Neural cell (in vitro differentiated cells): Measurements from ENCODE around the gene BAHD1. TPM values are rescaled to one million over a fixed set of nuclear protein-coding genes. Genes with fewer than 3 reads are reported as not detected.

Experiments used
- H2AFZ ChIP-seq: fragments of 200-600, 300-800 bp; sonication (generic), shearing (Covaris generic); 2 replicates; pipeline ENCODE4 v1.6.0; 2014; ENCODE audit warnings: low read depth, mild to moderate bottlenecking, antibody characterized with exemption, low read length, moderate library complexity
- H3F3A ChIP-seq: fragments of 200-600 bp; shearing (Covaris generic); 2 replicates; pipeline ENCODE4 v1.6.1; 2016; ENCODE audit warnings: mild to moderate bottlenecking, moderate library complexity, mixed read lengths, antibody characterized with exemption, low read length; ENCODE audit not compliant: insufficient read depth, poor library complexity, severe bottlenecking
- H3K27ac ChIP-seq: fragments of 200-600, 300-800 bp; sonication (generic), shearing (Covaris generic); 2 replicates; pipeline ENCODE4 v1.5.1; 2014; ENCODE audit warnings: mild to moderate bottlenecking, low read length, moderate library complexity
- H3K27me3 ChIP-seq: fragments of 300-800, 200-600 bp; sonication (generic), shearing (Covaris generic); 2 replicates; pipeline ENCODE4 v1.6.0; 2014; ENCODE audit warnings: mild to moderate bottlenecking, low read depth, low read length, moderate library complexity; ENCODE audit not compliant: insufficient read depth
- H3K36me3 ChIP-seq: fragments of 300-800, 200-600 bp; sonication (generic), shearing (Covaris generic); 2 replicates; pipeline ENCODE4 v1.5.1; 2014; ENCODE audit warnings: mild to moderate bottlenecking, antibody characterized with exemption, low read length, moderate library complexity; ENCODE audit not compliant: insufficient read depth
- H3K4me2 ChIP-seq: fragments of 300-800, 200-600 bp; sonication (generic), shearing (Covaris generic); 2 replicates; pipeline ENCODE4 v1.6.0; 2014; ENCODE audit warnings: mild to moderate bottlenecking, low read length
- H3K4me3 ChIP-seq: fragments of 300-800, 200-600 bp; sonication (generic), shearing (Covaris generic); 2 replicates; pipeline ENCODE4 v1.5.1; 2014; ENCODE audit warnings: mild to moderate bottlenecking, low read length, moderate library complexity
- H3K79me2 ChIP-seq: fragments of 200-600 bp; shearing (Covaris generic); replicated peaks from 2 replicates; pipeline ENCODE4 v1.6.0; 2014; ENCODE audit warnings: mild to moderate bottlenecking, low read length, moderate library complexity; ENCODE audit not compliant: insufficient read depth
- H3K9ac ChIP-seq: fragments of 300-800, 200-600 bp; sonication (generic), shearing (Covaris generic); 2 replicates; pipeline ENCODE4 v1.6.1; 2016; ENCODE audit warnings: mild to moderate bottlenecking, low read length, mixed read lengths
- H3K9me2 ChIP-seq: fragments of 200-600 bp; shearing (Covaris generic); 2 replicates; pipeline ENCODE4 v1.6.1; 2016; ENCODE audit warnings: mild to moderate bottlenecking, low read length, mixed read lengths; ENCODE audit not compliant: insufficient read depth
- H3K9me3 ChIP-seq: fragments of 200-600, 300-800 bp; sonication (generic), shearing (Covaris generic); 2 replicates; pipeline ENCODE4 v1.6.1; 2016; ENCODE audit warnings: mild to moderate bottlenecking, mixed run types, low read length, moderate library complexity, mixed read lengths
- H4K20me1 ChIP-seq: fragments of 200-600 bp; shearing (Covaris generic); 2 replicates; pipeline ENCODE4 v1.6.1; 2016; ENCODE audit warnings: mild to moderate bottlenecking, mixed run types; ENCODE audit not compliant: insufficient read depth
- EP300 ChIP-seq: fragments of 450-650 bp; conservative IDR thresholded peaks from 2 replicates; pipeline ENCODE4 v1.6.1; 2014; ENCODE audit warnings: antibody characterized with exemption, mild to moderate bottlenecking, moderate library complexity; ENCODE audit not compliant: poor library complexity, severe bottlenecking
- EZH2 ChIP-seq: fragments of 200-600, 300-800 bp; shearing (Covaris generic), sonication (generic); IDR thresholded peaks from 2 replicates; pipeline ENCODE4 v1.6.1; 2014; ENCODE audit warnings: antibody characterized with exemption, low read length, borderline replicate concordance, mild to moderate bottlenecking; ENCODE audit not compliant: insufficient read depth, poor library complexity, severe bottlenecking
- MXI1 ChIP-seq: fragments of 450-650 bp; conservative IDR thresholded peaks from 2 replicates; pipeline ENCODE4 v1.6.1; 2014; ENCODE audit warnings: antibody characterized with exemption, mild to moderate bottlenecking; ENCODE audit not compliant: poor library complexity, severe bottlenecking
- POLR2AphosphoS5 ChIP-seq: IDR thresholded peaks from 2 replicates; pipeline ENCODE4 v1.6.1; 2012
- RAD21 ChIP-seq: fragments of 450-650 bp; conservative IDR thresholded peaks from 2 replicates; pipeline ENCODE4 v1.6.1; 2014; ENCODE audit warnings: antibody characterized with exemption, mild to moderate bottlenecking, moderate library complexity
- SMC3 ChIP-seq: fragments of 450-650 bp; conservative IDR thresholded peaks from 2 replicates; pipeline ENCODE4 v1.6.1; 2014; ENCODE audit warnings: antibody characterized with exemption, mild to moderate bottlenecking, moderate library complexity; ENCODE audit not compliant: poor library complexity
- TAF1 ChIP-seq: IDR thresholded peaks from 2 replicates; pipeline ENCODE4 v1.6.1; 2012; ENCODE audit warnings: low read depth
- polyA plus RNA-seq: library from polyadenylated mRNA; depleted of rRNA; stranded (reverse); fragments of >200 nt; gene quantifications from 2 replicates; pipeline ENCODE4 v1.2.3, GENCODE V29; 2014
- TF ChIP-seq, protein P1 (sequence below): IDR thresholded peaks from 2 replicates; pipeline ENCODE4 v1.6.1; 2012; ENCODE audit warnings: borderline replicate concordance
- TF ChIP-seq, protein P2 (sequence below): fragments of 450-650 bp; IDR thresholded peaks from 2 replicates; pipeline ENCODE4 v1.5.1; 2014; ENCODE audit warnings: antibody characterized with exemption, mild to moderate bottlenecking, moderate library complexity; ENCODE audit not compliant: poor library complexity, severe bottlenecking

BAHD1 gene
- polyA plus RNA-seq, 1 donor from 2014 or later: 22.8 TPM

DNA sequence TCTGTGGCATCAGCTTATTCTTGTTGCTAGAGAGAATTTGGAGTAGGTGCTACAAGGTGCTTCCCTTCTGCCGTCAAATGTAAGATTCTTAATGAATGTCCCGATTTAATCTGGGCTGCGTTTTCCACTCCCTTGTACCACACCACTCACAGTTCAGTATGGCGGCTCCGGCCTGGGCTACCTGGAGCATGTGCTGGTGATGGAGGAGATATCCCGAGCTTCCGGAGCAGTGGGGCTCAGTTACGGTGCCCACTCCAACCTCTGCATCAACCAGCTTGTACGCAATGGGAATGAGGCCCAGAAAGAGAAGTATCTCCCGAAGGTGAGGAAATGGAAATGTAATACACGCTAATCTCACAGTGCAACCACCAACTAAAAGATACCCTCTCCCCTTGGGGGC lies 30.3 kb upstream of the BAHD1 start:
- peaks cover 5% of the 10 kb centered on the region for H3K36me3 ChIP-seq

DNA sequence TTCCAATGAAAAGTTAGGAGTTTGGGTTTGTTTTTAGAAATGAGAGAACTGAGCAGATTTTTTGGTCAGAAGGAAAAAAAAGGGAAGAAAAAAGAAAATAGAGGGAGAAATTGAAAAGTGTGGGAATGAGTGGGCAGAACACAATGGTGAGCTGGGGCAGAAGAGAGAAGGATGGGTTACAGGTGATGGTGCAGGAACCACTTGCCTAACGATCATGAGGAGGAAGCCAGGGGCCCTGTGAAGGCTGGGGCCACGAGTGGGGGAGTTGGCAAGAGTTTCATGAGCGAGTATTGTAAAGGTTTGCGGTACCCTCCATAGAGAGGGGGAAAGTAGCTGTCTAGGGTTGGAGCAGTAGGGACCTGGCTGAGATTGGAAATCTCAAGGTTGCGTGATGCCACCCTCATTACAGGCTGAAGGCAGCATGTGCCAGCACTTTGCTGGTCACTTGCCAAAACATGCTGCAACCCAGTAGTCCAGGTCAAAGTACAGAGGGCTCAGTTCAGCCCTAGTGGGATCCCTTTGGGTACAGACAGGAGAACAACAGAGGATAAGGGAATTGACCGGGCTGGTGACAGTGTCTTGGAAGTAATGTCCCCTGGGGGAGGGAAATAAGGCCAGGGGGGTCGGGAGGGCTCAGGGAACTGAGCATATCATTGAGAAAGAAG lies 28.5 kb upstream of the BAHD1 start:
- Histone ChIP-seq H3K9me3 (no peaks in the 10 kb centered on the region), H3K79me2 (no peaks in the 10 kb centered on the region), H3K27ac (no peak overlapping the region), H3K27me3 (no peaks in the 10 kb centered on the region), H3F3A (no peaks in the 10 kb centered on the region), H3K9me2 (no peaks in the 10 kb centered on the region), H3K4me2 (no peak overlapping the region), H2AFZ (no peak overlapping the region), H3K36me3 (peaks cover 5% of the 10 kb centered on the region), H3K4me3 (no peak overlapping the region), H3K9ac (no peak overlapping the region), H4K20me1 (no peaks in the 10 kb centered on the region)
- TF ChIP-seq EP300 (no peak), TAF1 (no peak), MXI1 (no peak), POLR2AphosphoS5 (no peak)
- TF ChIP-seq, protein P1, sequence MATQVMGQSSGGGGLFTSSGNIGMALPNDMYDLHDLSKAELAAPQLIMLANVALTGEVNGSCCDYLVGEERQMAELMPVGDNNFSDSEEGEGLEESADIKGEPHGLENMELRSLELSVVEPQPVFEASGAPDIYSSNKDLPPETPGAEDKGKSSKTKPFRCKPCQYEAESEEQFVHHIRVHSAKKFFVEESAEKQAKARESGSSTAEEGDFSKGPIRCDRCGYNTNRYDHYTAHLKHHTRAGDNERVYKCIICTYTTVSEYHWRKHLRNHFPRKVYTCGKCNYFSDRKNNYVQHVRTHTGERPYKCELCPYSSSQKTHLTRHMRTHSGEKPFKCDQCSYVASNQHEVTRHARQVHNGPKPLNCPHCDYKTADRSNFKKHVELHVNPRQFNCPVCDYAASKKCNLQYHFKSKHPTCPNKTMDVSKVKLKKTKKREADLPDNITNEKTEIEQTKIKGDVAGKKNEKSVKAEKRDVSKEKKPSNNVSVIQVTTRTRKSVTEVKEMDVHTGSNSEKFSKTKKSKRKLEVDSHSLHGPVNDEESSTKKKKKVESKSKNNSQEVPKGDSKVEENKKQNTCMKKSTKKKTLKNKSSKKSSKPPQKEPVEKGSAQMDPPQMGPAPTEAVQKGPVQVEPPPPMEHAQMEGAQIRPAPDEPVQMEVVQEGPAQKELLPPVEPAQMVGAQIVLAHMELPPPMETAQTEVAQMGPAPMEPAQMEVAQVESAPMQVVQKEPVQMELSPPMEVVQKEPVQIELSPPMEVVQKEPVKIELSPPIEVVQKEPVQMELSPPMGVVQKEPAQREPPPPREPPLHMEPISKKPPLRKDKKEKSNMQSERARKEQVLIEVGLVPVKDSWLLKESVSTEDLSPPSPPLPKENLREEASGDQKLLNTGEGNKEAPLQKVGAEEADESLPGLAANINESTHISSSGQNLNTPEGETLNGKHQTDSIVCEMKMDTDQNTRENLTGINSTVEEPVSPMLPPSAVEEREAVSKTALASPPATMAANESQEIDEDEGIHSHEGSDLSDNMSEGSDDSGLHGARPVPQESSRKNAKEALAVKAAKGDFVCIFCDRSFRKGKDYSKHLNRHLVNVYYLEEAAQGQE: no peak

More for the DNA sequence above, 30.3 kb upstream of the BAHD1 start:
- Histone ChIP-seq H3K4me2 (no peak overlapping the region), H3K79me2 (no peaks in the 10 kb centered on the region), H2AFZ (no peak overlapping the region), H4K20me1 (no peaks in the 10 kb centered on the region), H3K4me3 (no peak overlapping the region), H3K9me3 (no peaks in the 10 kb centered on the region), H3K27me3 (no peaks in the 10 kb centered on the region), H3K9ac (no peak overlapping the region), H3K27ac (no peak overlapping the region), H3K9me2 (no peaks in the 10 kb centered on the region), H3F3A (no peaks in the 10 kb centered on the region)
- TF ChIP-seq MXI1 (no peak), EZH2 (no peak), EP300 (no peak), POLR2AphosphoS5 (no peak), RAD21 (no peak), TAF1 (no peak), SMC3 (no peak)
- TF ChIP-seq, protein P1: no peak
- TF ChIP-seq, protein P2, sequence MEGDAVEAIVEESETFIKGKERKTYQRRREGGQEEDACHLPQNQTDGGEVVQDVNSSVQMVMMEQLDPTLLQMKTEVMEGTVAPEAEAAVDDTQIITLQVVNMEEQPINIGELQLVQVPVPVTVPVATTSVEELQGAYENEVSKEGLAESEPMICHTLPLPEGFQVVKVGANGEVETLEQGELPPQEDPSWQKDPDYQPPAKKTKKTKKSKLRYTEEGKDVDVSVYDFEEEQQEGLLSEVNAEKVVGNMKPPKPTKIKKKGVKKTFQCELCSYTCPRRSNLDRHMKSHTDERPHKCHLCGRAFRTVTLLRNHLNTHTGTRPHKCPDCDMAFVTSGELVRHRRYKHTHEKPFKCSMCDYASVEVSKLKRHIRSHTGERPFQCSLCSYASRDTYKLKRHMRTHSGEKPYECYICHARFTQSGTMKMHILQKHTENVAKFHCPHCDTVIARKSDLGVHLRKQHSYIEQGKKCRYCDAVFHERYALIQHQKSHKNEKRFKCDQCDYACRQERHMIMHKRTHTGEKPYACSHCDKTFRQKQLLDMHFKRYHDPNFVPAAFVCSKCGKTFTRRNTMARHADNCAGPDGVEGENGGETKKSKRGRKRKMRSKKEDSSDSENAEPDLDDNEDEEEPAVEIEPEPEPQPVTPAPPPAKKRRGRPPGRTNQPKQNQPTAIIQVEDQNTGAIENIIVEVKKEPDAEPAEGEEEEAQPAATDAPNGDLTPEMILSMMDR: no peak
